ENCODE data around the gene MALSU1.

Gene MALSU1

GRCh38 chr7:23293500-23294073, 5.6 kb upstream of the MALSU1 start:
- DNase-seq (ENCODE audit: extremely low read depth, low read depth): no peak
- TF ChIP-seq CTCF (IDR thresholded peaks at IDR 0.05; ENCODE audit: low read depth, low read length, missing control alignments): no peak
- H3K4me3 ChIP-seq (replicated peaks; ENCODE audit: low read depth, low read length): no peak overlapping the region

- no peak overlapping the region for H3K4me3 ChIP-seq (replicated peaks; ENCODE audit: low read depth, low read length)
- no peak for TF ChIP-seq CTCF (IDR thresholded peaks at IDR 0.05; ENCODE audit: low read depth, low read length, missing control alignments)
- DNase-seq (ENCODE audit: extremely low read depth, low read depth): no peak
Observed at GRCh38 chr7:23294549-23295400, 4.4 kb upstream of the MALSU1 start.

- DNase-seq (ENCODE audit: extremely low read depth, low read depth): no peak
- H3K4me3 ChIP-seq (replicated peaks; ENCODE audit: low read depth, low read length): no peak overlapping the region
- no peak for TF ChIP-seq CTCF (IDR thresholded peaks at IDR 0.05; ENCODE audit: low read depth, low read length, missing control alignments)
Observed at GRCh38 chr7:23295401-23295697, 3.8 kb upstream of the MALSU1 start.

- peak overlapping the region; percentile 97 for H3K4me3 ChIP-seq (replicated peaks; ENCODE audit: low read depth, low read length)
- no peak for TF ChIP-seq CTCF (IDR thresholded peaks at IDR 0.05; ENCODE audit: low read depth, low read length, missing control alignments)
- no peak for DNase-seq (ENCODE audit: extremely low read depth, low read depth)
Observed at GRCh38 chr7:23298141-23298881, 828 bp upstream of the MALSU1 start.

- DNase-seq (ENCODE audit: extremely low read depth, low read depth): no peak
- no peak for TF ChIP-seq CTCF (IDR thresholded peaks at IDR 0.05; ENCODE audit: low read depth, low read length, missing control alignments)
- peak overlapping the region; percentile 97 for H3K4me3 ChIP-seq (replicated peaks; ENCODE audit: low read depth, low read length)
Observed at GRCh38 chr7:23299770-23300300, 696 bp downstream of the MALSU1 start.

- no peak overlapping the region for H3K4me3 ChIP-seq (replicated peaks; ENCODE audit: low read depth, low read length)
- no peak for TF ChIP-seq CTCF (IDR thresholded peaks at IDR 0.05; ENCODE audit: low read depth, low read length, missing control alignments)
- no peak for DNase-seq (ENCODE audit: extremely low read depth, low read depth)
Observed at GRCh38 chr7:23306936-23307521, 7.9 kb downstream of the MALSU1 start.
